ENCODE measurements around the gene PRUNE2.

The PRUNE2 gene

DNA sequence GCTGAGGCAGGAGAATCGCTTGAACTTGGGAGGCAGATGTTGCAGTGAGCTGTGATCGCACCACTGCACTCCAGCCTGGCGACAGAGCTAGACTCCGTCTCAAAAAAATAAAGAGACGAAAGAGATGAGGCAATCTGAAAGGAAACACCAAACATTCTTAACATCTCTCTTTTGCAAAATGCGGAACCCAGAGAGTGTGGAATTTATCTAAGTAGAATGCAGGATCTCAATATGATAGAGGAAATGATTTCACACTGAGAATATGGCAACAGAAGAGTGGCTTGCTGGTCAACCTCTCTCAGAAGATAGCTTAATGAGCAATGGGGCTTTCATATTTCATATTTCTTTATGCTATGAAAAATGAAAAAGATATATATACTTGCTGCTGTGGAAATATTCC lies 175.1 kb downstream of the PRUNE2 start:
- no peak for DNase-seq

DNA sequence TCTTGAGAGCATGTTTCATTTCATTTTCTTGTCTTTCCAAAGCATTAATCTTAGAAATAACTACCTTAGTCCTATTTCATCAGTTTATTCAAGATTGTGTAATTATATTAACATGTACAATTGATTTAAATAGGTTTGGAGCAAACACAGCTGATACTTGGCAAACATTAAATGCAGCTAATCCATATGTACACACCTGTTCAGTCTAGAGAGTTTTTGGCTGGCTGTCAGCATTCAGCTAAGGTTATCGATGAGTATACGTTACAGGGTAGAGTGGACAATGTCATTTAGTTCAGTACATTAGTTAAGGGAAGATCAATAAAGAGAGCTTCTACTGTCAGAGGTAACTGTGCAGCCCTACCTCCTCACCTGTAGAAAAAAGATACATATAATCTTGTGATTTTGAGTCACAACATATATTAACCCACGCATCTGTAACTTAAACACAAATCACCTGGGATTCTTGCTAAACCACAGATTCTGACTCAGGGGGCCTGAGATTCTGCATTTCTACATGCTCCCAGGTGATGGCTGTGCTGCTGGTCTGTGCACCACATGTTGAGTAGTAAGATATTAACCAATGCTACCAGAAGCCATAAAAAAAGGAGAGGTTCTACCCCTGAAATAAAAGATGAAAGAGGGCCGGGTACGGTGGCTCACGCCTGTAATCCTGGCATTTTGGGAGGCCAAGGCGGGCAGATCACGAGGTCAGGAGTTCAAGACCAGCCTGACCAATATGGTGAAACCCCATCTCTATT lies 175.8 kb downstream of the PRUNE2 start:
- DNase-seq = no peak

DNA sequence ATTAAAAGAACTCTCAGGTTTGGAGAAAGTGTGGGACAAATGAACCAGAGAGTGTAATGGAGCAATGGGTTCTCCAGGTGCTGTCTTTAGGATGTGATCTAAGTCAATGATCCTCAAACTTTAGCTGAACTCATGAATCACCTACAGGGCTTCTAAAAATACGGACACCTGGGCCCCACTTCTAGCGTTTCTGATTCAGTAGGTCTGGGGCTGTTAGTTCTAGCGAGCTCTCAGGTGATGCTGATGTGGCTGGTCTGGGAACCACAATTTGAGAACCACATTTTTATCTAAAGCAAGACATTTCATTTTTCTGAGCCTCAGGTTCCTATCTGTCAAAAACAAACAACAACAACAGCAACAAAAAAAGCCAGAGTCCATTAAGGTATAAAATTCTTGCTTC lies 176.8 kb downstream of the PRUNE2 start:
- no peak for DNase-seq

DNA sequence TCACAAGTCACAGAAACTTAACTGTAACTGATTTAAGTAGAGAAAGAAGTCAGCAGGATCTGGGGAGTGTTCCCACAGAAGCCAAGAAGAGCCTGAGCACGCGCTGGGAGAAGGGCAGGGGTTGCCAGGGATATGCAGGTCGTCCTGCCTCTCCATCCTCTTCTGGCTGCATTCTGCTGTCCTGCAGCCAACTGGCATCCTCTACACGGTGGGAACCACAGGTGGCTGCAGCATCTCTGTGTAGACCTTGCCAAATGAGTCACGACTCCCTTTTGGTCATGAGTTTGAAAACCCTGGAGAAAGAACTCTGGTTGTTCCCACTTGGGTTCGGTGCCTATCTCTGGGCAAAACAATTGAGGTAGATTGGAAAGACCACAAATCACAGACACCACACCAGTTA lies 180.0 kb downstream of the PRUNE2 start:
- DNase-seq = no peak

DNA sequence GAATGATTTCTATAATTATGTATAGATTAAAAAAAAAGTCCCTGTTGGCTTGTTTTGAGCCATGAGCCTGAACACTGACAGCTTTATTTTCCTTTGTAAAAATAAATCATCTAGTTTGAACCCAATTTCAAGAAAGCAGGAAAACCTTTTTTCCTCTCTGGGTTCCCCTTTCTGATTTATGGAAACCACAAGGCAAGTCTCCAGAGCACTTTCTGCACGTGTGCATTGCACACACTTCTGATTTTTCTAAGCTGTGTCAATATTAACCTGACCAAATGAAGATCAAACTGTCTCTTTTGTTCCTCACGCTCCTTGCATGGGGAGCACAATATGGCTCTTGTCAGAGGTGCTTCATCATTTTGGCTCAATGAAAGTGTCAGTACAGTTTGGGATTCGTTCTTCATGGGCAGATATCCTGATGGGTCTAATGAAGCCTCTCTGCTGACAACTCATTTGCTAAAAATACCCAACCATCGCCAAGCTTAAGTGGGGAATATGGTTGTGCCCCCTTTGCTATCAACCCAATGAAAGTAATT lies 180.8 kb downstream of the PRUNE2 start:
- no peak for DNase-seq

DNA sequence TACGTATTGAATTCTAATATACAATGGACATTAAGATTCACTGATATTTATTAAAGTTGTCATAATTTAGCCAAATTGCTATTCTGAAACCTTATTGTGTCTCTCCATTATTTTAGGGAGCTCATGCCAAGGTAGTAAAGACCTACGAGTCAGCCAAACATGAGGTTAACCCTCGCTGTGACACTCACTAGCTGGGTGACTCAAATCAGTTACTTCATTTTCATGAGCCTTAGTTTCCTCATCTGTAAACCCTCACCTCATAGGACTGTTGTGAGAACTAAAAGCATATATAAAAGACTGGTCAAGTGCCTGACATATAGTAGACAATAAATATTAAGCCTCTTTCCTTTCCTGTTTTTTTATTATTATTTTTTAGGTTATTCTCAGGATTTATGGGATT lies 185.7 kb downstream of the PRUNE2 start:
- no peak for DNase-seq

DNA sequence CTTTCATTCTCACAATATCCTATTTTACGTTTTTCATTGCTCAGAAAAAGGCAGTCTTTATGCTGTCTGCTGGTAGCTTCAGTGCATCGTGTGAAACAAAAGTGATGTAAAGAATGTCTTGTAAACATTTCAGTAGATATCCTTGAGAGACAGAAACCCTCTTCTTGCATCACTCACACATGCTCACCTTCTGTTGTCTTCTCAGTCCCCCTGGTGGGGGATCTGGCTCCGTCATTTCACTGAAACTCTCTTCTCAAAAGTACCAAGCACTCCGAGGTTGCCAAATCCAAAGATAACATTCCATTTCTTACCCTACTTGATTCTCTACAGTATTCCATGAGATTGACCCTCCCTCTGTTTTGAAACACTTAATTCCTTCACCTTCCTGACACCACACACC lies 187.7 kb downstream of the PRUNE2 start:
- no peak for DNase-seq

DNA sequence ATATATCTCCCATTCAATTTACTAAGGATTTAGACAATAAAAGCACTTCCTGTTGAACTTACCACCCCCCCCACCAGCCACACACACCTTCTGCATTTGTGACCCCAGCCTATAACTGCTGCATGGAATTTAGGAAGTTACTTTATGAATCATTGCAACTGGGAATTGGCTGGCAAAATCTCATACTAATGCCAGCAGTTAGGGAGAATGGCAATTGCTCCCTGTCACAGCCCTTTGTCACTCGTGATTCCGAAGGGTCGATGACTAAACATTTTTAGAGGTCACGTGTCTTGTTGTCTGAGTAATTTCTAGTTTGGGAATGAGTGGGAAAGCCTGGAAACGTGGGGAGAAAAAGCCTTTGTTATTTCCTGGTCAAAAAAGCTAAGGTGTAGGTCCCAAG lies 188.3 kb downstream of the PRUNE2 start:
- DNase-seq = no peak

DNA sequence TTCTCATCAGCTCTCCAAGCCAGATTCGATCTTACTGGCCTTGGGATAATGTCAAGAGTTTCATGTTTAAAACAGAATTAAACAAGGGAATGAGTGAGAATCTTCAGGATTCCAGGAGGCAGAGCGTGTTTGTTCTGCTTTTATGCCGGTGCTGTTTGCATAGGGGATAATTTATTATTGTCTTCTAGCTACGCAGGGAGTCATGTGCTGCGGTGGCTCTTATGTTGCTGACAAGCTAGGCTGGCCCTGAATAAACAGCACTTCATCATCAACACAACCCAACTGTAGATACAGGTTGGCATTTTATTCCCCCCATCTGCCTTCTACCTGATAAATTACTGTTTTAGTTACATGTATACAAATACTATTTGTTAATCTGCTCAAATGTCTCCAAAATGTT lies 188.7 kb downstream of the PRUNE2 start:
- no peak for DNase-seq

DNA sequence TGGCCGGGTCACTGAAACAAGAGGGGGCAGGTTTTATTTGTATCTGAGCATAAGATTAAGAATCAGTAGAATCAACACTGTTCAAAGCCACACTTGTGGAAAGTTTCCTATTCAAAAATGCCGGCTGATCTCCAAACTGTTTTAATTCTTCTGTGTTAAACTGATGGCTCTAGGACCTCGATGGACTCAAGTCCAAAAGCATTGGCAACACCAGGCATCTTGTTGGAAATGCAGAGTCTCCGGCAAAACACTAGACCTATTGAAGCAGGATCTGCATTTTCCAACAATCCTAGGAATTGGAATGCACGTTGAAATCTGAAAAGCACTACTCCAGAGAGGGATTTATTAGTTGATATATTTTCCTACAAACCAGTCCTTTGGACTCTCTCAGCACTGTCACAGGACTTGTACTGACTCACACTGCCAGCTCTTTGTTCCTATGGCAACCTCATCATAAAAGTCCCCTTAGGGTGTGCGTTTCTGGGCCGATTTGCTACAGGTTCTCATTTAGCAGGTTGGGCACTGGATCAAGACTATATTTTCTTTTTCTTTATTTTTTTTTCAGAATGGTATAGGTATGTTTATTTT lies 189.7 kb downstream of the PRUNE2 start:
- no peak for DNase-seq

DNA sequence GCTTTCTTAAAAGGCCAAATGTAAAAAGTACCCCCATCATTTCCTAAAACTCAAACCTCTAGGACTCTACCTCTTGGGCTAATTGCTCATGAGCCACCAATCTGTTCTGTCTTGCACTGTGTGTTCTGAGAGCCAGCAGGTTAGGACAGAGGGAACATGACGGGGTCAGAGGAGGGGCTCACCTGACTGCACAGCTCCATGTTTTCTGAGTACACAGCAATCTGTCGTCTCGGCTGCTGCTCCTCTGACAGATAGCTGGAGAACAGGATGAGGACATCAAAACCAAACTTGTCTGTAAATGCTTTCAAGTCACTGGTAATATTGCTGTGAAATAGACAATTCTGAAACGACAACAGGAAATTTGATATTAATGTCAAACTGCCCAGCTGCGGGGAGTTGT lies 192.5 kb downstream of the PRUNE2 start:
- no peak for DNase-seq

DNA sequence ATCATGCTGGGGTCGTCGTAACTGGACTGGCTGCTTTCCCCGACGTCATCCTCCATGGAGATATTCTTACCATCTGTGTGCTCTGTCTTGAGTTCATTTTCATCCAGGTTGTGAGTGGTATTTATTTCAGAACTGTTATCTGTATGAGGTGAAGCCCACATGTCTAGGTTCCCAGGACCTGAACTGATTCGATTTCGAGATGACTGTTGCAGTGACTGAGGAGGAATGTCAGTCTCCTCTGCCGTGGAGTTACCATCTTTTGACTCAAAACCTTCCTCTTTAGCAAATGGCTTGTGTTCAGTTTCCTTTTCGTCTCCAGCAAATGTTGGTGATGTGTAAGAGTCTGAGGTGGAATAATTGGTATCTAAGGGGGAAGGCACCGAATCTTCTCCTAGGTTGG lies 196.9 kb downstream of the PRUNE2 start:
- no peak for DNase-seq

DNA sequence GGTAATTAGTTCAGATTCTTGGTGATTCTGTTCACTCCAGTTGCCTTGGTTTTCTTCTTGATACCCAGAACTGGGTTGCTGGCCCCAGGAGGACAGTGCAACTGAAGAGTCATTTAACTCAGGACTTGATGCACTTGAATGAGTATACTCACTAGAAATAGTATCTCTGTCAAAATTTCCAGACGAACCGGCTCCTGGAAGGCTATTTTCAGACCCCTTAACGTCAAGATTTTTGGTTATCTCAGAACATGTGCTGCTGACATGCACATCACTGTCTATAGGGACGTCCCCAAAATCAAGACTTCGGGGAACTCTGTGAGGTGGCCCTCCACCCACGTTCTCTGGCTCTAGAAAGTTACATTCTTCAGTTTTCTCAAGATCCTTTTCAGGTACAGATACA lies 198.4 kb downstream of the PRUNE2 start:
- no peak for DNase-seq

DNA sequence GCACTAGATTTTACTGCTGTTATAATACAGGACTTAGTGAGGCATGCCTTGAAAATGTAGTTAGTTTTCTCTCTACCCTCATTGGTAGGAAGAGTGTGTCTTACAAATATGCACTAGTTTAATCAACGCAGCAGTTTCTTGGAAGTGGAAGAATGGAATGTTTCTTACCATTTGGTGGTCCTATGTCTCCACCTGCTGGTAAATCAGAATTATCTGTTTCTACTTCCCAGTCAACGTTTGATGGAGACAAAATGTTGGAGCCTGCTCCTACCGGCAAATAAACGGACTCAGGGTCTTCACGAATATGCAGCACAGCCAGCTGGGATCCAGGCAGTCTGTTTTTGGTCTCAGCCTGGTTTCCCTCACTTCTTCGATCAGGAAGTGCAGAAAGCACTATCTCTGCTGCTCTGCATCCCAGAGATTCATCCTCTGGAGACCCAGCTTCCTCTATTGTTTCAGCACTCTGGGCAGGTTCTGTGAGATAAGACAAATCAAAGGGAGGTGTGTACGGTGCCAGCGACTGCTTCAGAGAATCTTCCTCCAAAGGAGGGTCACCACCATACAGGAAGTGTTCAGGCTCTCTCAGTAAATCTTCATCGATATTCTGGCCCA lies 201.2 kb downstream of the PRUNE2 start:
- DNase-seq = no peak

DNA sequence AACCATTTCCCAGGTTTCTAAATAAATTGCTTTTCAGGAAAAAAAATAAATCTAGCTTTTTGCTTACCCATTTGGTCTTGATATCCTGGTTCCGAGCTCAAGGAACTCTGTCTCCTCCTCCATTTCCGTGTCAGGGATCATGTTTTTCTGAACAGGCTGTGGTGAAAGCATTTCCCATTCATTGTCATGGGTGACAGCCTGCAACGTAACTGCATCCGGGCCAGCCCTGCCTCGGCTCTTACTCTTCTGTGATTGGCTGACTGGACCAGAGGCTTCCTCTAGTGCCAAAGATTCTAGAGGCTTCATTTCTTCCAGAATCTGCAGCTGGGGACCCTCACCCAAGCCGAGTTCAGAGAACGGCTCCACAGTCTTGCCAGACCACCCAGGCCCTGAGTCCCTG lies 202.6 kb downstream of the PRUNE2 start:
- DNase-seq = no peak

DNA sequence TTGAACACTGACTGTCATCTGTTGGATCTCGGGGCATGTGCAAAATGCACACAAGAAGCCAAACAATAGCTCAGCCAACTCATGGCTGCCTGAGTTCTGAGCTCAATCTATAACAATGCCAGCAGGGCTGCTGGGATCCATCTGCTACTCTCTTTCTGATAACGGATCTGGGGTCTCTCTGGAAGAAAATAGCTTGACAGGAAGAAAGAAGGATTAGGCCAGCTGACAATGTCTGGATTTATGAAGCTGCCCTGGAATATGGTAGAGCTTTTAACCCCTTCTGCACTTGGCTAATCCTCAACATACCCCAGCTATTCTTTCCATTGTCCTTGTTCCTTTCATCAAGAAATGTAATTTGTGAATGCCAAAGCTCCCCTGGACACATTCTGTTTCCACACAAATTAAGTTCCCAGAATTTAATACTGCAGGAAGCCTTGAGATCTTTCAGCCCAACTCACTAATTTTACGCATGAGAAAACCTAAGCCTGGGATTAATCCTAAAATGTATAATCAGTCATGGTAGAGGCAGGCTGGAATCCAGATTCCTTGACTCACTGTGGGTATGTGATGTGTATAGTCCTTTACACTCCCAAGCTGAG lies 204.4 kb downstream of the PRUNE2 start:
- DNase-seq = no peak

DNA sequence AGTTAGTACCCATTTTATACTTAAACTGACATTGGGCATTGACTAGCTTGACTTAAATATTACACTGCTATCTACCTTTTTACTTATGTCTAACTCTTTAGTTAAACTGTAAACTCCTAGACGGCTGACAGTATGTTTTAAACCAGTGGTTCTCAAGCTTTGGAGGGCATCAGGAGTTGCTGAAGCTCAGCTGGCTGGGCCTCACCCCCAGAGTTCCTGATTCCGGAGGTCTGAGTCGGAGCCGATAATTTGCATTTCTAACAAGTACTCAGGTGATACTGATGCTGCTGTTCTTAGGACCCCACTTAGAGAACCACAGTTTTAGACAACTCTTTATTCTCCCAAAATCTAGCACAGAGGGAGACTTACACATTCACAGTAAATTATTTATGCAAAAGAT lies 205.0 kb downstream of the PRUNE2 start:
- no peak for DNase-seq

DNA sequence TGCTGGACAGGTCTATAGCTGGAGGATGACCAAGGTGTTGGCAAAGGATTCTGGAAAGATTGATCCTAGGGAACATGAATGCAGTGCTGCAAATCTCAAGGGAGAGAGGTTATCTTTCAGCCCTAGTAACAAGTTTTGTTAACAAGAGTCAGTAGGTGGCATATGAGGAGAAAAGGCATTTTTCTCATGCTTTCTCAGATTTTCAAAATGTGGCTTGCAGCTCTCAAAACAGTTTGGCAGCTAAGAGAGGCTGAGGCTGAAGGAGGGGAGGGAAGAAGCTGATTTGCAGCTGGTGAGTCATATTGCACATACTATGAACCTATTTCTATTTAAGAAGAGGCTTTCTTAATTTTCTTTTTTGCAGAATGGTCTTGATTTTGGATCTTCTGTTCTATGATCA lies 205.9 kb downstream of the PRUNE2 start:
- no peak for DNase-seq

DNA sequence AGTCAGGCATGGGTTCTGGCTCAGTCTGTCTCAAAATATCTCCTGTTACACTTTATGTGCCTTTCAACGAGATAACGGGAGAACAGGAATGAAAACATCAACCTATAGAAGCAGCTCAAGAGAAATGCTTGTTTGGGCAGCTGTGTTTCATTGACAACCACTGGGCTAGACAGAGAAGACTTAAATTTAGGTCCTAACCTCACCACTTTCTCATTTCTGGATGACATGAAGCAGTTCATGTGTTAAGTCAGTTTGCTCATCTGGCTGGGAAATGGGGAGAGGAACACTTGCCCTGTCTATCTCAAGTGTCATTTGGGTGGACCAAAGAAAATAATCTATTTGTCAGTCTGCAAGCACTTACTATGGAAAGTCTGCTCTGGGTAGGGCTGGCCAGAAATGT lies 208.4 kb downstream of the PRUNE2 start:
- no peak for DNase-seq

DNA sequence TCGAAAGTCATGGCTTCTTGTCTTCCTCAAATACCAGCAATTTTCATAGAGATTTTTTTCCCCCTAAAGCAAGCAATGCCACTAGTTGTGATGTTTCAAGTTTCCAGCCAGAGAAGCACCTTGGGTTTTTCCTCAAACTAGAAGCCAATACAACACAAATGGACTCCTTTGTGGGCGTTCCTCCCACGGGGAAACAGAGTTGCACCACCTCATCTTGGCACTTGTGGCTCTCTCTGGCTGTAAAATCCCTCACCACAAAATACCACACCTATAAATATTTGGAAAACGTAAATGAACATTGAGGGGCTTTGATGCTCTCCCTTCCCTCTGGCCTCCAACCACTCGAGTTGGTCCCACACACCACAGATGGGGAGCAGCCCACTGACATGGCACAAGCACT lies 208.8 kb downstream of the PRUNE2 start:
- no peak for DNase-seq

DNA sequence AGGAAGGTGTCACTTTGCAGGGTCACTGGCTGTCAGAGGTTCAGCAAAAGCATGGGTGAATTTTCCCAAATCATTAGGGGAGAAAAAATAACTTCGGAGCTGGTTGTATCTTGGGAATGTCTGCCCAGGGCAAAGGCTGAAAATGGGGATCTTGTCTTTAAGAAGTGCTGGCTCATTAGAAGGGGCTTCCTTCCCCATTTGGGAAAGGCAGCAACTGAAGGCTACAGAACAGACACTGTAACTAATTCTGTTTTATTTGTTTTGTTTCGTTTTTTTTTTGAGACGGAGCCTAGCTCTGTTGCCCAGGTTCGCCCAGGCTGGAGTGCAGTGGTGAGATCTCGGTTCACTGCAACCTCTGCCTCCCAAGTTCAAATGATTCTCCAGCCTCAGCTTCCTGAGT lies 212.0 kb downstream of the PRUNE2 start:
- DNase-seq = no peak

DNA sequence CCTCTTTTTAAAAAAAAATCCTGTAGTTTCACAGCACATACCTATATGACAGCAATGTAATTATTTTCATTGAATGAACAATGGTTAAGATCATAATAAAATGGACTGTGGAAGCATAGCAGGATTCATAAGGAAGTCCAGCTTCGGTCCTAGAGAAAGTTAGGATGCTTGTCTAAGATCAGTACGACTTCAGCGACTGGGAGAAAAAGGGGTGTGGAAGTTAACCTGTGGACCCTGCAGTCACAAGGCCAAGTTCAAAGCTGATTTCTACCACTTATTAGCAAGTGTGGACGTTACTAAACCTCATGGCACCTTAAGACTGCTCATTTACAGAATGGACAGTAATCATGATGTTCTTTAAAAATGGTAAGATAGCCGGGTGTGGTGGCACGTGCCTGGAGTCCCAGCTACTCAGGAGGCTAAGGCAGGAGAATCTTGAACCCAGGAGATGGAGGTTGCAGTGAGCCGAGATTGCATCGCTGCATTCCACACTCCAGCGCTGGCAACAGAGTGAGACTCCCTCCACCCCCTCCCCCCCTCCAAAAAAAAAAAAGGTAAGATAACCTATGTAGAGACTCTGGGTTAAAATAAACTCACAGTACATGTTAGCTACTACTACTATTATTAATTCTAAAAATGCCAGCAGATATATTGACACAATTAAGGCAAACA lies 213.3 kb downstream of the PRUNE2 start:
- DNase-seq = no peak

Data from stimulated activated CD4-positive, alpha-beta T cell treated with anti-CD3 and anti-CD28 coated beads, Interleukin-12 subunit alpha, Interleukin-12 subunit beta, amount 100 ng/mL, for 4 hours (primary cell).